Right lobe of liver (tissue), 6 donors: Measurements from ENCODE around the gene CDH23. TPM values are rescaled to one million over a fixed set of nuclear protein-coding genes. Genes with fewer than 3 reads are reported as not detected.

Source experiments
- ATAC-seq, 4 donors: fragments of 200-7000 bp; cut with Tn5 transposase; one replicate each; pipeline ENCODE4 v1.9.1; 2020; ENCODE audit warnings: mild to moderate bottlenecking in 4 of 4, moderate library complexity in 4 of 4
- DNase-seq, 3 donors: peaks; one replicate each; pipeline ENCODE4 v3.0.0-alpha.2; 2020
- H3K27ac ChIP-seq, 3 donors: fragments of 200-600 bp; one replicate each; pipeline ENCODE4 v1.8.0; 2022
- H3K27me3 ChIP-seq, 2 donors: fragments of 200-600 bp; one replicate each; pipeline ENCODE4 v1.8.0; 2022
- H3K36me3 ChIP-seq, 4 donors: fragments of 200-600 bp; sonication (generic) in 1 of 4; one replicate each; pipeline versions ENCODE4 v1.5.1 to v1.8.0; 2017 to 2022; ENCODE audit warnings: control low read depth in 1 of 4
- H3K4me1 ChIP-seq, 4 donors: fragments of 200-600 bp; sonication (generic) in 1 of 4; one replicate each; pipeline versions ENCODE4 v1.5.1 to v1.8.0; 2017 to 2022; ENCODE audit warnings: control low read depth in 1 of 4
- H3K4me3 ChIP-seq, 3 donors: fragments of 200-600 bp; one replicate each; pipeline ENCODE4 v1.8.0; 2022
- H3K9me3 ChIP-seq, 4 donors: fragments of 200-600 bp; sonication (generic) in 1 of 4; one replicate each; pipeline versions ENCODE4 v1.5.1 to v1.8.0; 2017 to 2022; ENCODE audit warnings: control low read depth in 1 of 4
- POLR2A ChIP-seq: fragments of 450-650 bp; IDR thresholded peaks from one replicate; pipeline ENCODE4 v1.6.1; 2017; ENCODE audit warnings: antibody characterized with exemption, mild to moderate bottlenecking
- WGBS: methylation state at CpG from one replicate; pipeline ENCODE4 v1.1.6; 2018; ENCODE audit warnings: low coverage, low lambda C conversion rate; ENCODE audit not compliant: insufficient coverage; ENCODE audit errors: missing lambda C conversion rate; 5-methylcytosine and 5-hydroxymethylcytosine counted together
- intact Hi-C, 2 donors: fragments of 100-400 bp; cut with DNase I; formaldehyde crosslinking; loops; one replicate each; pipeline versions ENCODE4 v1.11.2 to v1.14.1; 2022
- total RNA-seq, 6 experiments: library from RNA; depleted of rRNA in 2 of 6; stranded (reverse); fragments of >200 nt in 2 of 6; fragmentation: NEBNext Ultra II Directional in 3 of 6; extraction: Animal tissue kit (Norgen Biotek cat#: 25700) in 3 of 6; gene quantifications; one replicate each; pipeline versions ENCODE4 v1.1.0 to v1.2.4, GENCODE V29; 2016 to 2023
- TF ChIP-seq, protein P1 (sequence below), 4 donors: fragments of 200-600 bp in 3 of 4; fragments of 450-650 bp in 1 of 4; IDR thresholded peaks; one replicate each; pipeline versions ENCODE4 v1.5.1 to v1.8.0; 2016 to 2022; ENCODE audit warnings: antibody characterized with exemption in 4 of 4, mild to moderate bottlenecking in 2 of 4
- donor health status: DM: no; HTN: yes; CAD: no.
- donor health status: DM: no; HTN: no; CAD: no.
- donor health status: DM: no; HTN: no; CAD: no.
- donor health status: DM: no; HTN: yes; CAD: no.
- donor health status: DM: no; HTN: yes; CAD: no.

CDH23 gene
- total RNA-seq, 6 experiments from 2014 or later, result 3.3 to 19.7 (median 6.3) TPM

- Histone ChIP-seq H3K27me3 (no peaks in the 10 kb centered on the region), H3K27ac (no peak overlapping the region), H3K36me3 (no peaks in the 10 kb centered on the region), H3K4me1 (peaks cover 0 to 3% (median 0%) of the 10 kb centered on the region in 4 donors), H3K4me3 (no peak overlapping the region), H3K9me3 (no peaks in the 10 kb centered on the region)
- no peak for DNase-seq
- intact Hi-C loops, result no loop called here
- WGBS, result 100% methylated on average over 1 of the region's 4 CpGs
- no peak for ATAC-seq
- TF ChIP-seq, protein P1, sequence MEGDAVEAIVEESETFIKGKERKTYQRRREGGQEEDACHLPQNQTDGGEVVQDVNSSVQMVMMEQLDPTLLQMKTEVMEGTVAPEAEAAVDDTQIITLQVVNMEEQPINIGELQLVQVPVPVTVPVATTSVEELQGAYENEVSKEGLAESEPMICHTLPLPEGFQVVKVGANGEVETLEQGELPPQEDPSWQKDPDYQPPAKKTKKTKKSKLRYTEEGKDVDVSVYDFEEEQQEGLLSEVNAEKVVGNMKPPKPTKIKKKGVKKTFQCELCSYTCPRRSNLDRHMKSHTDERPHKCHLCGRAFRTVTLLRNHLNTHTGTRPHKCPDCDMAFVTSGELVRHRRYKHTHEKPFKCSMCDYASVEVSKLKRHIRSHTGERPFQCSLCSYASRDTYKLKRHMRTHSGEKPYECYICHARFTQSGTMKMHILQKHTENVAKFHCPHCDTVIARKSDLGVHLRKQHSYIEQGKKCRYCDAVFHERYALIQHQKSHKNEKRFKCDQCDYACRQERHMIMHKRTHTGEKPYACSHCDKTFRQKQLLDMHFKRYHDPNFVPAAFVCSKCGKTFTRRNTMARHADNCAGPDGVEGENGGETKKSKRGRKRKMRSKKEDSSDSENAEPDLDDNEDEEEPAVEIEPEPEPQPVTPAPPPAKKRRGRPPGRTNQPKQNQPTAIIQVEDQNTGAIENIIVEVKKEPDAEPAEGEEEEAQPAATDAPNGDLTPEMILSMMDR (IDR thresholded peaks at IDR 0.05), result no peak
- no peak for TF ChIP-seq POLR2A
Observed at GRCh38 chr10:71717056-71717455, 320.3 kb downstream of the CDH23 start.

DNA sequence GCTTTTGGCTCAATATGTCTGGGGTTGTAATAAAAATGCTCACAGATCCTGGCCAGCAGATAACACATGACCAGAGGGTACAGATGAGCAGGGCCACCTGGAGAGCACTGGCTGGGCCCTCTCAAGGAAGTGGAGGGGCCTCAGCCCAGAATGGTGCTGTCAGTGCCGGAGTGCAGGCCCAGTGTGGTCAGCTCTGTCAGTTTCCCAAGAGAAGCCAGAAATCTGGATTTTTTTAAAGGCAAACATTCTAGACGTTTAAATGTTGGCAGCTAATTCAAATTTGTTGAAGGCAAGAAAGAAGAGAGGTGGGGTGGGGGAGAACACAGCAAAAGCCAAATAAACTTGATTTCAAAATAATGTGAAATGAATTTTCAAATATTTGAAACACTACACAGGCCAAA, 320.8 kb downstream of the CDH23 start:
- H3K4me1 ChIP-seq, result peaks cover 0 to 3% (median 0%) of the 10 kb centered on the region in 4 donors
- no peak overlapping the region for H3K4me3 ChIP-seq
- intact Hi-C loops, result no loop called here
- H3K27me3 ChIP-seq, result no peaks in the 10 kb centered on the region
- H3K27ac ChIP-seq, result no peak overlapping the region
- no peaks in the 10 kb centered on the region for H3K9me3 ChIP-seq
- ATAC-seq (no peak), DNase-seq (no peak)
- H3K36me3 ChIP-seq, result no peaks in the 10 kb centered on the region
- WGBS, result 51% methylated on average over 2 of the region's 2 CpGs
- TF ChIP-seq, protein P1 (IDR thresholded peaks at IDR 0.05), result no peak
- TF ChIP-seq POLR2A, result no peak

DNA sequence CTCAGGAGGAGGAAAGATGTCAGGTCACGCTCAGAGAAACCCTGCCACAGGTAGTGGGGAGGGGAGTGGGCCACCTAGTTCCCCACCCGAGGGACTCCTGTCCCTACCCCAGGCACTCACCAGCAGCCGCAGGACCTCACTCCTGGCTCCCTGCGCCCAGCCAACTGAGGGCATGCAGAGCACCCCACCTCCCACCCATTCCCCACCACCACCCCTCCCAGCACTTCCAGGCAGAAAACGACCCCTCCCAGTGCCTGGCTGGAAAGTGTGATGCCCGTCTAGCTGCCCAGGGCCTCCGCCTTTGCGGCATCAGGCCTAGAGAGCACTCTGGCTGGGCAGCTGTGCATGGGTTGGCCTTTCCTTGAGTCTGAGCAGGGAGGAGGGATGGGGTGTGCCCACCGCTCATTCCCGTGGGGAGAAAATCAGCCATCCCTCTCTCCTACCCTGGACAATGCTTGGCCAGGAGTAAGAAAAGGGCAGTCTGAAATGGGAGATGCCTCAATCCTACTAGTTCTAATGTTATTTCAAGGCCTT, 321.5 kb downstream of the CDH23 start:
- no peaks in the 10 kb centered on the region for H3K9me3 ChIP-seq
- H3K4me3 ChIP-seq, result no peak overlapping the region
- intact Hi-C loops, result no loop called here
- ATAC-seq, result no peak
- H3K27ac ChIP-seq, result no peak overlapping the region
- H3K4me1 ChIP-seq, result peaks cover 0 to 2% (median 0%) of the 10 kb centered on the region in 4 donors
- TF ChIP-seq POLR2A, result no peak
- TF ChIP-seq, protein P1 (IDR thresholded peaks at IDR 0.05), result no peak
- DNase-seq, result no peak
- no peaks in the 10 kb centered on the region for H3K27me3 ChIP-seq
- 100% methylated on average over 2 of the region's 10 CpGs for WGBS
- H3K36me3 ChIP-seq, result no peaks in the 10 kb centered on the region

DNA sequence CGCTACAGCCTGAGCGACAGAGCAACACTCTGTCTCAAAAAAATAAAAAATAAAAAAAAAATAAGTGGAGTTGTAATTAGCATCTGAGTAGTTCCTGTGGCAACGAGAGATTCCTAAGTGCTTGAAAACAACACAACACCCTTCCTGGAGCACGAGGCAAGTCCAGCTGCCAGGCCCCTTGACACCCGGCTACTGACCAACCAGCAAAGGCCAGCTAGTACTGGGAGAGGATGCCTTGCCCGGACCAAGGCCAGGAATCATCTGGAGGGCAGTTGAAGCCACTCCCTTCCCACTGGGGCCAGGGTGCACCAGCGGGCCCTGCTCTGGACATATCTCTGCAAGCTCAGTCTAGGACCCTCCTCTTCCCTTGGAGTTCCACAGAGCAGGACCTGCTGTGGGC, 322.3 kb downstream of the CDH23 start:
- no peaks in the 10 kb centered on the region for H3K27me3 ChIP-seq
- 83% methylated on average over 3 of the region's 7 CpGs for WGBS
- no peak for TF ChIP-seq POLR2A
- TF ChIP-seq, protein P1 (IDR thresholded peaks at IDR 0.05), result no peak
- DNase-seq (peak in 1 of 3 donors; percentile 31), ATAC-seq (no peak)
- no peaks in the 10 kb centered on the region for H3K4me1 ChIP-seq
- H3K27ac ChIP-seq, result no peak overlapping the region
- no peak overlapping the region for H3K4me3 ChIP-seq
- intact Hi-C loops, result no loop called here
- H3K36me3 ChIP-seq, result no peaks in the 10 kb centered on the region
- H3K9me3 ChIP-seq, result no peaks in the 10 kb centered on the region
